Ramos (cell line): ENCODE measurements around the gene HDAC6.

Experiments used
- in situ Hi-C: fragments of 300-500 bp; cut with MboI; formaldehyde crosslinking; loops from one replicate; pipeline ENCODE4 v1.14.3; 2022; ENCODE audit warnings: low sequenced_read_pairs; ENCODE audit not compliant: unreplicated experiment

HDAC6 gene

DNA sequence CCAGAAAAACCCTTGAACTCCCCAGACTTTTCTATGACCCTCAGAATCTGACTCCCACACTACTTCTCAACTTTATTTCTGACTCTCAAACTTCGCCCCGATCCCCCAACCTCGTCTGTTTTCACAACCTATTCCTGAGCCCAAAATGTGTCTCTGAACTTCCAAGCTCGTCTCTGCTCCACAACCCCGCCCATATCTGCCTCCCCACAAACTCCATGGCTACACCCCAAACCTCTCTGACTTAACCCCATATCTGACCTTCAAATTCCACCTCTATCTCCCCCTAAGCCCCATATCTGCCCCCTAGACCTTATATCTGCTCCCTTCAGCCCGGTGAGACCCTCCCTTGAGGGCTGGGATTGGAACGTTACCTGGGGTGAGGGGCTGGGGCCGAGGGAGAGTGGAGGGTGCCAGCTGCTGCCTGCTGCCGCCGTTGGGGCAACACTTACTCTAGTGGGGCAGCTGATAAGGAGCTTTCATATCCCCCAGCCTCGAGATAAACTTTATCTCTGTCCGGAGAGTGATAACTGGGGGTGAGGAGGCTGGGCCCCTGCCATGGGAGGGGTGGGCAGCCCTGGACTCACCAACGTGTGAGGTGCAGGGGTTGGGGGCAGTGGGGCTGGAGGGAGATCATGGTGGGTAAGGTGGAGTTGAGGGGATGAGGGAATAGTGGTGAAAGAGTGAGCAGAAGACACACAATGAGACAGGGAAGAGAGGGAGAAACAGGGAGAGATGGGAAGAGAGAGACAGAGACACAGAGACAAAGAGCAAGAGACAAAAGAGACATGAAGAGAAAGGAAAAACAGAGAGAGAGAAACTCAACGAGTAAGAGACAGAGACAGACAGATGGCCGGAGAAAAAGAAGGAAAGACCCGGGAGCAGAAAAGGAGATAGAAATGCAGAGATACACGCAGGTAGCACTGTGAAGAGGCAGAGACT is 14.1 kb upstream of the HDAC6 start:
- in situ Hi-C loops, result no loop called here

DNA sequence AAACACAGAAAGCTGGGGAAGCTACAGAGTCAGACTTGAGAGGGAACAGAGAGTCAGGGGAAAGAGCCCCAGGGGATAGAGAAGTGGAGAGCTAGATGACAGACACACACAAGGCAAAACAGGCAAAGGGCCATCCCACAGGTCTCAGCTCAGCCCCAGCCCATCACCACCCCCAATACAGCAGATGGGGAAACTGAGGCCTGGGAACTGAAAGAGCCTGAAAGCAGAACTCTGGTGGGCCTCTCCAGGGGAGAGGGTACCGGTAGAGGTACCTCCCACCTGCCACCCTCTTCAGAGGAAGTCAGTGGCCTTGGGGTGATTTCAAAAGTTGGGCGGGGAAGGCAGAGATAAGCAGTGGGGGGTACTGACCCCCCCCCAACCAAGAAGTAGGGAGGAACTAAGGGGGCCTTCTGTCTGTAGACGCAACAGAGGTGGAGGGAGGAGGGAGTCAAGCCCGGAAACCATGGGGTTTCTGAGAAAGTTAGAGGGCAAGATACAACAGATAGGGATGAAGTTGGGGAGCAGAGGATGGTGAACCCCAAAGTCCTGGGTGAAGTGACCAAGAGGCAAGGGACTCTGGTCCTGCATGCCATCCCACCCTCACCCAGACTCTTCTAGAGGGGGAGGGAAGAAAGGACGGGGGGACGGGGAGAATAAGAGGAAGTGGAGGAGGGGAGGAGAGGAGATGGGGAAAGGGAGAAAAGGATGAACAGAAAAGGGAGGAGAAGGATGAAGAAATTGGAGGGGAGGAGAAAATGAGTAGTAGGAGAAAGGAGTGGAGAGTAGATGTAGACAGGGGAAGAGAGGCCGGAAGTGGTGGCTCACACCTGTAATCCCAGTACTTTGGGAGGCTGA is 12.3 kb upstream of the HDAC6 start:
- in situ Hi-C loops, result no loop called here

DNA sequence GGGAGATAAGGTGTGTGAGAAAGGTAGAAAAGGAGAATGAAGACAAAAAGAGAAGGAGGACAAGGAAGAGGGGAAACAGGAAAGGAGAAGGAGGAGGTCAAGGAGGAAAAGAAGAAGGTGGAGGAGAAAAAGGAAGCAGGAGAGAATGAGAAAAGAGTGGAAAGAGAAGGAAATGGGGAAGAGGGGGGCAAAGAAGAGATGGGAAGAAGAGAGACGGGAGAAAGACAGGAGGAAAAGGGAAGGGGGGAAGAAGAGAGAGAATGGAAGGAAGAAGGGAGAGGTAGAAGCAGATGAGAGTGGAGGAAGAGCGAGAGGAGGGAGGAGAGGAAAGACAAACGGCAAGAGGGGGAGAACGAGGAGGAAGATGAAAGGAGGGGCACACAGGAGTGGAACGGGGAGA is 11.4 kb upstream of the HDAC6 start:
- in situ Hi-C loops, result no loop called here

DNA sequence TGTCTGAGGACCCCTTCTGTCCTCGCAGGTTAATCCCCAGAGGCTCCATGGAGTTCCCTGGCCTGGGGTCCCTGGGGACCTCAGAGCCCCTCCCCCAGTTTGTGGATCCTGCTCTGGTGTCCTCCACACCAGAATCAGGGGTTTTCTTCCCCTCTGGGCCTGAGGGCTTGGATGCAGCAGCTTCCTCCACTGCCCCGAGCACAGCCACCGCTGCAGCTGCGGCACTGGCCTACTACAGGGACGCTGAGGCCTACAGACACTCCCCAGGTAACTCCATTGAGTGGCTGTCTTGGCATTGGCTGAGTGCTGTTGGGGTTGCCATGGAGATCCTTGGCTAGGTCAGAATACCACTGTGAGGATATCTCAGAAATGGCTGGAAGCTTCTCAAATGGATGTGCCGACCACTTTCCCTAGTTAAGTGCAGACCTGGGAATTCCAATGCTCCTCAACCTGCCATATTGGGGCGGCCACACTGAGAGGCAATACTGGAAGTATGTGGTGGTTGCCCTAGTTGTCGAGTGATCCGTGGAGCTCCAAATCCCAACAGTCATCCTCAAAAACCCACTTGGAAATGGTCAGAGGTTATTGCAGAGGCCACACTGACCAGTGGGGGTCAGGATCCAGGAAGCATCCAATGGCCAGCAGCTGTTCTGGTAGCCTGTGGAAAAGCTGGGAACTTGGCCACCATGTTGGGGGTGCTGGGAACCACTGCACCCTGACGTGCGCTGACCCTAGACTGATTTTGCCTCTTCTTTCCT is 10.6 kb upstream of the HDAC6 start:
- in situ Hi-C loops, result no loop called here

DNA sequence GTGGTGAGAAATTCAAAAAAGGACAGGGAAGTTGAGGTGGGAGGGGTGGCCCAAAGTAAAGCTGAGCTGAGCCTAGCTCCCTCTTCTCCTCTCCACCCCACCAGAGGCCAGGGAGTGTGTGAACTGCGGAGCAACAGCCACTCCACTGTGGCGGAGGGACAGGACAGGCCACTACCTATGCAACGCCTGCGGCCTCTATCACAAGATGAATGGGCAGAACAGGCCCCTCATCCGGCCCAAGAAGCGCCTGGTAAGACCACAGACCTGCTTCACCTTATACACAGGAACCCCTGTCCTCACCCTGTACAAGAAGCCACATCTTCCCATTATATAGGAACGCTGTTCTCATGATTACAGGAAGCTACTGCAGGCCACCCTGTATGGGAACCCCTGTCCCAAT is 9.6 kb upstream of the HDAC6 start:
- in situ Hi-C loops, result no loop called here

DNA sequence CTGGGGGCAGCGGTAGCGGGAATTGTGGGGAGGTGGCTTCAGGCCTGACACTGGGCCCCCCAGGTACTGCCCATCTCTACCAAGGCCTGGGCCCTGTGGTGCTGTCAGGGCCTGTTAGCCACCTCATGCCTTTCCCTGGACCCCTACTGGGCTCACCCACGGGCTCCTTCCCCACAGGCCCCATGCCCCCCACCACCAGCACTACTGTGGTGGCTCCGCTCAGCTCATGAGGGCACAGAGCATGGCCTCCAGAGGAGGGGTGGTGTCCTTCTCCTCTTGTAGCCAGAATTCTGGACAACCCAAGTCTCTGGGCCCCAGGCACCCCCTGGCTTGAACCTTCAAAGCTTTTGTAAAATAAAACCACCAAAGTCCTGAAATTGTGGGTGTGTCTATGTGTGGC is 7.9 kb upstream of the HDAC6 start:
- in situ Hi-C loops, result no loop called here

DNA sequence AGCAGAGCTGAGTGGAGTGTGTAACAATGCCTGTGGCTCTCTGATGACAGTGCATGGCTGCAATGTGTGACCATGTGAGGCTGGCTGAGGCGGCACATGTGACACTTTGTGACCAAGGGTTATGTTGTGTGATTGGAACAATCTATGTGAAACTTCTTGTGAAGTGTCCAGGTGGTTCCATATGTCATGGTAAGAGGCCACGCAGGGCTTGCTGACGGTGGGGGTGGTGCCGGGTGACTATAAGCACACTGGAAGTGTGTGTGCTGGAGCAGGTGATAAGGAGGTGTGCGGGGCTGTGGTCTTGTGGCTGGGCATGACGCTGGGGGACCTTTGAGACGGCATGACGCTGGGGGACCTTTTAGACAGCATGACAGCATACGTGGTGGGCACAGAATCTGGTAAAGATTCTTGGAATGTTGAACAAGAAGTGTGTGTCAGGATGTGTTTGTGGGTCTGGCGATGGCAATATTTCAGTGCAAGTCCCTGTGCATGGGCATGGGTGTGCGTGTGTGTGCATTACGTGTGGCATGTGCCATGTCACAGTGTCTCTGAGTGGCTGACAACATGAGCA is 7.4 kb upstream of the HDAC6 start:
- in situ Hi-C loops, result no loop called here

DNA sequence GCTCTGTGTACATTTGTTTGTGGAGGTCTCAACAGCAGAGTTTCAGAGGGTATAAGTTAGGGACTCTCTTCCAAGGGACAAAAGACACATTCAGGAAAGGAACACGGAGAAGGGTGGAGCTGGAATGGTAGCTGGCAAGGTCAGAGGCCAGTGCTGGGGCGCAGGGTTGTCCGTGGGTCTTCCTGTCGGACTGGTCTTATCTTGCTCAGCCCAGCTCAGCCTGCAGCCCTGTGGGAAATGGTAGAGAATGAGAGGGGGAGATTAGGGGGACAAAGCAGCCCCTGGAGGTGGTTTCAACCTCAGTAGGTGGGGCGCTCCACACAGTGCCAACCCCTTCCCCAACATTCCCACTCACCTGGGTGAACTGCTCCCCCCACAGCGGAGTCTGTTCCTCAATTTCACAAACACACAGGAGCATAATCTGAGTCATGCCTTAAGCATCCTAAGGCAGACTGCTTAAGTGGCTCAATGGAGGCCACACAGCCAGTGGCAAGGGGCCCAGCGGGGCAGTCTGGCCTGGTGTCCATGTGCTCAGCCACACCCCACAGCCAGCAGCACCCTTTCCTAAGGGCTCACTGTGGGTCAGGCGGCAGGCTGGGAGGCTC is 6.9 kb upstream of the HDAC6 start:
- in situ Hi-C loops, result no loop called here

DNA sequence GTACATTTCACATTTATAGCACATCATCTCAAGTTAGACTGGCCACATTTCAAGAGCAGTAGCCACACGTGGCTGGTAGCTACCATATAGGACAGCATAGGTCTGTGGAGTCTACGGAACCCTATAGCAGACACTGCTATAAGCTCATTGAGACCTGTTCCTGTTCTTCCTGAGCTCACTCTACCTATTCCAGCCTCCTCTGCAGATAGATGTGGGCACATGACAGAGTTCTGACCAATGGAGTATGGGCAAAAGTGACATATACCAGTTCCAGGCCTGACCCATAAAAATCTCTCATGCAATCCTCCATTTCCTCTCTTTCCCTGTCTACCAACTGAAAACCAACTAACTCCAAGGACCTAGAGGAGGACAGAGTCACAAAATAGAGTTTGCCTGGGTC is 3.5 kb upstream of the HDAC6 start:
- in situ Hi-C loops, result no loop called here

DNA sequence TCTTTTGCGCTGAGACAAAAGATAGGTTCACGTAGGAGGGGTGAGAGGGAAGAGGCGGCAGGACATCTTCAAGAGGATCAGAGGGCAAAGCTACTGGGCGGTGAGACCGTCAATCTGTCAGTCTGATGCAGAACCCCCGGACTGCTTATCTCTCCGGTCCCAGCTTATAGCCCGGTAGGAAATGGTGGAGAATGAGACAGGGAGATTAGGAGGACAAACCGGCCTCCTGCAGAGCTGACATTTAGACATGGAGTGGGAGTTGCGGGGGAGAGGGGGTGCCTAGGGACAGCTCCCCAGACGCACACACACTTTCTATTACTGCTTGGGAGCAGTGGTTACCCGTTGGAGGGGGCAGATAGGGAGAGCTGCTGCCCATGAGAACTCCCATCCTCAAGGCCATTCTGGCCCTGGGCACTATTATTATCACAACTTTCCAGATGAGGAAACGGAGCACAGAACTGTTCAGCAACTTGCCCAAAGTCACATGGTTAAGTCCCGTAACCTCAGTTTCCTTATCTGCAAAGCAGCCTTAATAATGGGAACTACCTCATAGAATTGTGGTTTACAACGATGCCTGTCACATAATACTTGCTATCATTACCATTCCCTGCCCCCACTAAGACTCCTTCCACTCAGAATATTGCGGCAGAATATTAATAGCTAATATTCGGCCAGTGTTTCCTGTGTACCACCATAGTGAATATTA is 1.1 kb upstream of the HDAC6 start:
- in situ Hi-C loops, result no loop called here

DNA sequence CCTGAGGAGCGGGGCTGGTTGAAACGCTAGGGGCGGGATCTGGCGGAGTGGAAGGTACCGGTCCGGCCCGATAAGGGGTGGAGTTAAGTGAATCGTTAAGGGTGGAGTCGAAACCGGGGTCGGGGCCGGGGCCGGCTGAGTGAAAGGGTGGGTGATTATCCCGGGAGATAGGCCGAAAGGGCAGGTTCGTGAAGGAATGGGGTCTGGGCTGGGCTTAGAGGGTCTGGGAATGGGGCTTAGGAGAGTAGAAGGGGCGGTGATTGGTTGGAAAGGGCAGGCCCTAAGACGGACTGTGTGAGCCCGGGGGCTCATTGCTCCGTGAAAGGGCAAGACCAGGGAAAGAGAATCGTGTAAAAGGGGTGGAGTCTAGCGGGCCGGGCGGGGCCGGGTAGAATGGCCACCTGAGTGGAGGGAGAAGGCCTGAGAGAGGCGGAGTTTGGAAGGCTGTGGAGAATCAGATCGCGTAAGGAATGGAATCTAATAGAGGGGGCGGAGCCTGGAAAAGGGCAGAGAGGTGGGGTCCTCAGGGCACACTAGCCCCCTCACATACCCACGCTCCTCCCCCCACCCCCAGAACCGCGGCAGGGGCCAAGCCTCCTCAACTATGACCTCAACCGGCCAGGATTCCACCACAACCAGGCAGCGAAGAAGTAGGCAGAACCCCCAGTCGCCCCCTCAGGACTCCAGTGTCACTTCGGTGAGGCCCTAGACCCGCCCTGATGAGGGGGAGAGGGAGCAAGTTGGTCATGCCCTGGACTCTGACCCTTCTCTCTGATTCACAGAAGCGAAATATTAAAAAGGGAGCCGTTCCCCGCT is 430 bp downstream of the HDAC6 start:
- in situ Hi-C loops, result no loop called here

DNA sequence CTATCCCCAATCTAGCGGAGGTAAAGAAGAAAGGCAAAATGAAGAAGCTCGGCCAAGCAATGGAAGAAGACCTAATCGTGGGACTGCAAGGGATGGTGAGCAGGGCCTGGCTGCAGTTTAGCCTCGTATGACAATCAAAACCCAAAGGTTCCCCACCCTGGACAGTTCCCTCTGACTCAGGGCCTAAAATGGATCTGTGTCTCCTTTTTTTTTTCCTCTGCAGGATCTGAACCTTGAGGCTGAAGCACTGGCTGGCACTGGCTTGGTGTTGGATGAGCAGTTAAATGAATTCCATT is 986 bp downstream of the HDAC6 start:
- in situ Hi-C loops, result no loop called here

DNA sequence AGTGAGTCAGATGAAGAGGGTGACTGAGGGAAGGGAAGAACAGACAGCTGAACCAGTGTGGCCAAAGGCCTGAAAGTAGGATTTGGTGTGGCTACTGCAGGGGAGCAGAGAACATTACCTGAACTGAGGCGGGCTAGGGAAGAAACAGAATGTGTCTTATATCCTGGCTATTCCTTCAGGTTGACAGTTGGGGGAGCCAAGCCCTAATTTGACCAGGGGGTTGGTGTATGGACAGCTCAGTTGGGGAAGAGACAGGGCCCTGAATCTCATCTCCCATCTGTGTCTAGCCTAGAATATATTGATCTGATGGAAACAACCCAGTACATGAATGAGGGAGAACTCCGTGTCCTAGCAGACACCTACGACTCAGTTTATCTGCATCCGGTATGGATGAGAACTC is 4.2 kb downstream of the HDAC6 start:
- in situ Hi-C loops, result no loop called here

DNA sequence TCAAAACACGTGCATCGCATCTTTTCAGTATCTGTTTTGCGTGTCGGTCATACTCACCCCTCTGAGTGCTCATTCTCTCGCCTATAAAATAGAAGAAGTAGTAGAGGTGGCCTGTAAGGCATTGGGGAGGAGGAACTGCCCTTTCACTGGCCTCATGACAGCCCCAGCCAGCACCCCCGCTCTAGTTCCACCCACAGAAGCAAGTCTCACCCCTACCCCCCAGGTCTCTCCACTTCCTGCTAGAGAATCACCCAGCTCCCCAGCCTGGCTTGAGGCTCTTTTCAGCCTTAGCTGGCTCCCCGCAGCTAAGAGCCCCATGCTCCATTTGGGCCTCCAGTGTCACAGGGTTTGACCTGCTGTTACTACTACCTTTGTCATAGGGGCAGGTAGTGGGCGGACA is 11.8 kb downstream of the HDAC6 start:
- in situ Hi-C loops, result no loop called here

DNA sequence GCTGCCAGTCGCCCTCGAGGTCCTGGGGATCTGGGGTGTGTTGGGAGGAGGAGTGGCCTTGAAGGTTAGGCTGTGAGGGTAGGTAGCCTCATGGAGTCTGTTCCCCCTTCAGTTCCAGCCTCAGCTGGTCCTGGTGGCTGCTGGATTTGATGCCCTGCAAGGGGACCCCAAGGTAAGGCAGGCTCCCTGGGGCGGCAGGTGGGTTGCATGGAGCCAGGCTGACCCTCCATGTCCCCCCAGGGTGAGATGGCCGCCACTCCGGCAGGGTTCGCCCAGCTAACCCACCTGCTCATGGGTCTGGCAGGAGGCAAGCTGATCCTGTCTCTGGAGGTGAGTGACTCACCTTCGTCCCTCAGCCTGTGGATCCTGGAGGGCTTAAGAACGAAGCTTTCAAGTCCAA is 12.9 kb downstream of the HDAC6 start:
- in situ Hi-C loops, result no loop called here

DNA sequence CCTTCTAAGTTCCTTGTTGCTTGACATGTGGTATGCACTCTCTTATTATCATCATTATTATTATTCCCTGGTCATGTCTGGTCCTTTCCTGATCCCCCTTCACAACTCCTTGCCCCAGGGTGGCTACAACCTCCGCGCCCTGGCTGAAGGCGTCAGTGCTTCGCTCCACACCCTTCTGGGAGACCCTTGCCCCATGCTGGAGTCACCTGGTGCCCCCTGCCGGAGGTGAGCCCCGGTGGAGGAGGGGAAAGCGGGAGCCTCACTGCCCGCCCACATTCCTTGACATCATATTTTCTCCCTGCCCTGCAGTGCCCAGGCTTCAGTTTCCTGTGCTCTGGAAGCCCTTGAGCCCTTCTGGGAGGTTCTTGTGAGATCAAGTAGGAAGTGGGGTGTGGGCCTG is 13.4 kb downstream of the HDAC6 start:
- in situ Hi-C loops, result no loop called here

DNA sequence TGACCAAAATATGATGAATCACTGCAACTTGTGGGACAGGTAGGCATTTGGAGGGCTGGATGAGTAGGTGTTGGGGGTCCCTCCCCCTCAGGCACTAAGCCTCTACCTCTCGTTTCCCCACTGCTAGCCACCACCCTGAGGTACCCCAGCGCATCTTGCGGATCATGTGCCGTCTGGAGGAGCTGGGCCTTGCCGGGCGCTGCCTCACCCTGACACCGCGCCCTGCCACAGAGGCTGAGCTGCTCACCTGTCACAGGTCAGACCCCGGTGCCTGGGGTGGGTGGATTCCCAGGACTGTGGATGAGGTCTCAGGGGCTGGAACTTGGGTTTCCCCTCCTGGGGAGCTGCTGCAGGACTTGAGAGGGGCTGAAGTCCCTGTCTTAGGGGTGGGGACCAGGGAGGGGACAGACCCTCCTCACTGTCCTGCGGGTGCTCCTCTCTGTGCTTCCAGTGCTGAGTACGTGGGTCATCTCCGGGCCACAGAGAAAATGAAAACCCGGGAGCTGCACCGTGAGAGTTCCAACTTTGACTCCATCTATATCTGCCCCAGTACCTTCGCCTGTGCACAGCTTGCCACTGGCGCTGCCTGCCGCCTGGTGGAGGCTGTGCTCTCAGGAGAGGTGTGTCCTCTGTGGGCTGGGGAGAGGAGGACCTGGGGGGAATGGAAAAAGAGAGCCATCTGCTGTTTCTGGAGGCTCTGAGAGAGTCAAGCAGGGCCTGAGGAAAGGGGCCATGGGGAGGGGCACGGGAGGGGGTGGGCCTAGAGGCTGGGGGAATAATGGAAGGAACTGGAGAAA is 14.3 kb downstream of the HDAC6 start:
- in situ Hi-C loops, result no loop called here

DNA sequence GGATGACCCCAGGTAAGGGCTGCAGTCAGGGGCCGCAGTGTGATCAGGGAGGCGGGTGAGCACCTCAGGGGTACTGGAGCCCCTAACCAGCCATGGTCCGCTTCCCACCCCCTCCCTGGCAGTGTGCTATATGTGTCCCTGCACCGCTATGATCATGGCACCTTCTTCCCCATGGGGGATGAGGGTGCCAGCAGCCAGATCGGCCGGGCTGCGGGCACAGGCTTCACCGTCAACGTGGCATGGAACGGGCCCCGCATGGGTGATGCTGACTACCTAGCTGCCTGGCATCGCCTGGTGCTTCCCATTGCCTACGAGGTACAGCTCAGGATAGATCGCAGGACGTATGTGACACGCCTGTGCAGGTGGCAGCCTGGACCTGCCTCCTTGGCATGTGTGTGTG is 16.2 kb downstream of the HDAC6 start:
- in situ Hi-C loops, result no loop called here
